PC-9 (cell line): Measurements from ENCODE around the gene CRY1. TPM values are rescaled to one million over a fixed set of nuclear protein-coding genes. Genes with fewer than 3 reads are reported as not detected.
A peak's percentile ranks its signal among the peaks of the same experiment; 100 is the strongest.

Experiments
- BruUV-seq: library from RNA; stranded (reverse); fragments of 400-500 nt; replicated peaks from 2 replicates; lab custom pipeline; 2021; lab: Mats Ljungman, UMichigan
- CTCF ChIA-PET: fragments of 300-600 bp; sonication (Branson Sonifier 250); formaldehyde crosslinking; loops from one replicate; lab custom pipeline; 2022; ENCODE audit warnings: antibody characterized with exemption; lab: Charles Lee
- POLR2A ChIA-PET: fragments of 300-600 bp; sonication (Branson Sonifier 250); formaldehyde crosslinking; loops from one replicate; lab custom pipeline; 2022; ENCODE audit warnings: antibody characterized with exemption; ENCODE audit not compliant: unreplicated experiment; lab: Charles Lee
- DNase-seq, 2 experiments: peaks; one replicate each; pipeline versions ENCODE4 v3.0.0 to v3.0.0-alpha.2; 2015 to 2022; ENCODE audit warnings: mixed read lengths in 1 of 2
- H2AFZ ChIP-seq: fragments of 200-600 bp; sonication (generic); 2 replicates; pipeline ENCODE4 v1.8.1; 2017; ENCODE audit warnings: antibody characterized with exemption
- H3F3A ChIP-seq: fragments of 200-600 bp; sonication (generic); 2 replicates; pipeline ENCODE4 v1.8.1; 2017; ENCODE audit warnings: antibody characterized with exemption, mild to moderate bottlenecking, low read depth; ENCODE audit not compliant: insufficient read depth
- H3K27ac ChIP-seq: fragments of 200-600 bp; sonication (generic); 2 replicates; pipeline ENCODE4 v1.6.1; 2016; ENCODE audit warnings: mixed run types
- H3K27me3 ChIP-seq: fragments of 200-600 bp; sonication (generic); 2 replicates; pipeline ENCODE4 v1.6.1; 2016; ENCODE audit warnings: low read depth, mixed run types; ENCODE audit not compliant: insufficient read depth
- H3K36me3 ChIP-seq: fragments of 200-600 bp; sonication (generic); 2 replicates; pipeline ENCODE4 v1.6.1; 2016; ENCODE audit warnings: low read depth, mixed run types
- H3K4me1 ChIP-seq: fragments of 200-600 bp; sonication (generic); replicated peaks from 2 replicates; pipeline ENCODE4 v1.6.1; 2016; ENCODE audit warnings: mixed run types; ENCODE audit not compliant: insufficient read depth
- H3K4me2 ChIP-seq: fragments of 200-600 bp; sonication (generic); 2 replicates; pipeline ENCODE4 v1.6.1; 2017; ENCODE audit warnings: mixed run types
- H3K4me3 ChIP-seq: fragments of 200-600 bp; sonication (generic); 2 replicates; pipeline ENCODE4 v1.6.1; 2016; ENCODE audit warnings: mixed run types
- H3K79me2 ChIP-seq: fragments of 200-600 bp; sonication (generic); 2 replicates; pipeline ENCODE4 v1.6.1; 2017; ENCODE audit warnings: low read depth, mixed run types
- H3K9me2 ChIP-seq: fragments of 200-600 bp; sonication (generic); 2 replicates; pipeline ENCODE4 v1.8.1; 2017; ENCODE audit warnings: mild to moderate bottlenecking; ENCODE audit not compliant: insufficient read depth
- H3K9me3 ChIP-seq: fragments of 200-600 bp; sonication (generic); 2 replicates; pipeline ENCODE4 v1.8.1; 2016; ENCODE audit warnings: low read depth; ENCODE audit not compliant: insufficient read depth
- H4K20me1 ChIP-seq: fragments of 200-600 bp; sonication (generic); 2 replicates; pipeline ENCODE4 v1.8.1; 2017; ENCODE audit not compliant: insufficient read depth
- EZH2 ChIP-seq: fragments of 200-600 bp; sonication (generic); IDR thresholded peaks from 2 replicates; pipeline ENCODE4 v1.8.0; 2017; ENCODE audit warnings: antibody characterized with exemption, low read depth
- intact Hi-C: fragments of 100-400 bp; cut with micrococcal nuclease; formaldehyde crosslinking; loops from one replicate; pipeline ENCODE4 v1.10.0; 2022; ENCODE audit not compliant: unreplicated experiment
- total RNA-seq: library from RNA; stranded (reverse); gene quantifications from 2 replicates; pipeline ENCODE4 v1.2.3, GENCODE V29; 2021
- TF ChIP-seq, protein P1 (sequence below): fragments of 200-600 bp; sonication (generic); conservative IDR thresholded peaks from 2 replicates; pipeline ENCODE4 v1.6.1; 2017; ENCODE audit warnings: mixed run types, antibody characterized with exemption, mild to moderate bottlenecking, moderate library complexity

The CRY1 gene
- total RNA-seq, 1 experiment from 2014 or later = 18.1 TPM

- Histone ChIP-seq H4K20me1 (no peaks in the 10 kb centered on the region), H3K4me1 (peaks cover under 1% of the 10 kb centered on the region; the same call in 1 of the 2 replicates), H3K27ac (no peak overlapping the region), H3K4me2 (no peak overlapping the region), H3F3A (no peaks in the 10 kb centered on the region), H3K9me3 (peaks cover 2% of the 10 kb centered on the region; the same call in 1 of the 2 replicates), H3K36me3 (no peaks in the 10 kb centered on the region), H2AFZ (no peak overlapping the region), H3K79me2 (no peaks in the 10 kb centered on the region), H3K9me2 (no peaks in the 10 kb centered on the region), H3K27me3 (no peaks in the 10 kb centered on the region), H3K4me3 (no peak overlapping the region)
- POLR2A ChIA-PET = no interaction called here
- CTCF ChIA-PET = interaction anchor here (0.7 kb wide), 1 partner anchor 576 kb away, joined by 3 read pairs; no protein-coding TSS in a partner anchor
- TF ChIP-seq, protein P1, sequence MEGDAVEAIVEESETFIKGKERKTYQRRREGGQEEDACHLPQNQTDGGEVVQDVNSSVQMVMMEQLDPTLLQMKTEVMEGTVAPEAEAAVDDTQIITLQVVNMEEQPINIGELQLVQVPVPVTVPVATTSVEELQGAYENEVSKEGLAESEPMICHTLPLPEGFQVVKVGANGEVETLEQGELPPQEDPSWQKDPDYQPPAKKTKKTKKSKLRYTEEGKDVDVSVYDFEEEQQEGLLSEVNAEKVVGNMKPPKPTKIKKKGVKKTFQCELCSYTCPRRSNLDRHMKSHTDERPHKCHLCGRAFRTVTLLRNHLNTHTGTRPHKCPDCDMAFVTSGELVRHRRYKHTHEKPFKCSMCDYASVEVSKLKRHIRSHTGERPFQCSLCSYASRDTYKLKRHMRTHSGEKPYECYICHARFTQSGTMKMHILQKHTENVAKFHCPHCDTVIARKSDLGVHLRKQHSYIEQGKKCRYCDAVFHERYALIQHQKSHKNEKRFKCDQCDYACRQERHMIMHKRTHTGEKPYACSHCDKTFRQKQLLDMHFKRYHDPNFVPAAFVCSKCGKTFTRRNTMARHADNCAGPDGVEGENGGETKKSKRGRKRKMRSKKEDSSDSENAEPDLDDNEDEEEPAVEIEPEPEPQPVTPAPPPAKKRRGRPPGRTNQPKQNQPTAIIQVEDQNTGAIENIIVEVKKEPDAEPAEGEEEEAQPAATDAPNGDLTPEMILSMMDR = no peak
- no peak for TF ChIP-seq EZH2
- BruUV-seq = no TSS peak
- intact Hi-C loops = loop anchor here (10.0 kb wide), 2 partner anchors 115 to 715 kb away; partner anchors contain the start of gene MTERF2
- DNase-seq = no peak
Observed at GRCh38 chr12:107099917-107100316, 6.6 kb upstream of the CRY1 start.

- H4K20me1 ChIP-seq = peaks cover 3% of the 10 kb centered on the region
- H3K9me2 ChIP-seq = no peaks in the 10 kb centered on the region
- H2AFZ ChIP-seq = no peak overlapping the region
- intact Hi-C loops = loop anchor here (10.0 kb wide), 2 partner anchors 112 to 712 kb away; partner anchors contain the start of gene MTERF2
- peaks cover 12% of the 10 kb centered on the region for H3K4me1 ChIP-seq
- ChIA-PET CTCF (no interaction called here), POLR2A (no interaction called here)
- H3K4me2 ChIP-seq = no peak overlapping the region
- BruUV-seq = no TSS peak
- H3K36me3 ChIP-seq = no peaks in the 10 kb centered on the region
- H3K79me2 ChIP-seq = peaks cover 8% of the 10 kb centered on the region
- no peaks in the 10 kb centered on the region for H3K27me3 ChIP-seq
- H3K4me3 ChIP-seq = no peak overlapping the region
- H3K27ac ChIP-seq = no peak overlapping the region
- H3K9me3 ChIP-seq = peaks cover 2% of the 10 kb centered on the region; the same call in 1 of the 2 replicates
- no peak for TF ChIP-seq EZH2
- TF ChIP-seq, protein P1 = no peak
- peaks cover 7% of the 10 kb centered on the region; the same call in 1 of the 2 replicates for H3F3A ChIP-seq
- no peak for DNase-seq
Observed at GRCh38 chr12:107096571-107096970, 3.2 kb upstream of the CRY1 start.

- Histone ChIP-seq H3K79me2 (peaks cover 31% of the 10 kb centered on the region), H3F3A (peaks cover 10% of the 10 kb centered on the region; the same call in 1 of the 2 replicates), H2AFZ (peak overlapping the region; percentile 96), H4K20me1 (peaks cover 14% of the 10 kb centered on the region), H3K4me3 (peak overlapping the region; percentile 64), H3K27me3 (no peaks in the 10 kb centered on the region), H3K4me2 (peak overlapping the region; percentile 83), H3K27ac (peak overlapping the region; percentile 72), H3K9me3 (peaks cover 2% of the 10 kb centered on the region; the same call in 1 of the 2 replicates), H3K9me2 (no peaks in the 10 kb centered on the region), H3K36me3 (no peaks in the 10 kb centered on the region), H3K4me1 (peaks cover 19% of the 10 kb centered on the region)
- TF ChIP-seq, protein P1 = no peak
- no peak for TF ChIP-seq EZH2
- BruUV-seq = no TSS peak
- peak in 1 of 2 experiments; percentile 78 for DNase-seq
- CTCF ChIA-PET = interaction anchor here (0.6 to 0.7 kb wide), 3 partner anchors 18 to 576 kb away, joined by 3 to 10 read pairs (median 4); no protein-coding TSS in a partner anchor
- POLR2A ChIA-PET = interaction anchor here (0.6 kb wide), 2 partner anchors 846 to 1756 kb away, joined by 4 to 8 read pairs; partner anchors contain the start of gene CKAP4
- intact Hi-C loops = loop anchor here (5.0 to 10.0 kb wide), 3 partner anchors 109 to 709 kb away; partner anchors contain the start of genes MTERF2 and RIC8B
Observed at GRCh38 chr12:107094183-107094448, 767 bp upstream of the CRY1 start.
